ENCODE data around the gene RPS6KA2. TPM values are rescaled to one million over a fixed set of nuclear protein-coding genes. Genes with fewer than 3 reads are reported as not detected.

RPS6KA2 gene
- polyA plus RNA-seq, 1 experiment = 70.9 TPM

DNA sequence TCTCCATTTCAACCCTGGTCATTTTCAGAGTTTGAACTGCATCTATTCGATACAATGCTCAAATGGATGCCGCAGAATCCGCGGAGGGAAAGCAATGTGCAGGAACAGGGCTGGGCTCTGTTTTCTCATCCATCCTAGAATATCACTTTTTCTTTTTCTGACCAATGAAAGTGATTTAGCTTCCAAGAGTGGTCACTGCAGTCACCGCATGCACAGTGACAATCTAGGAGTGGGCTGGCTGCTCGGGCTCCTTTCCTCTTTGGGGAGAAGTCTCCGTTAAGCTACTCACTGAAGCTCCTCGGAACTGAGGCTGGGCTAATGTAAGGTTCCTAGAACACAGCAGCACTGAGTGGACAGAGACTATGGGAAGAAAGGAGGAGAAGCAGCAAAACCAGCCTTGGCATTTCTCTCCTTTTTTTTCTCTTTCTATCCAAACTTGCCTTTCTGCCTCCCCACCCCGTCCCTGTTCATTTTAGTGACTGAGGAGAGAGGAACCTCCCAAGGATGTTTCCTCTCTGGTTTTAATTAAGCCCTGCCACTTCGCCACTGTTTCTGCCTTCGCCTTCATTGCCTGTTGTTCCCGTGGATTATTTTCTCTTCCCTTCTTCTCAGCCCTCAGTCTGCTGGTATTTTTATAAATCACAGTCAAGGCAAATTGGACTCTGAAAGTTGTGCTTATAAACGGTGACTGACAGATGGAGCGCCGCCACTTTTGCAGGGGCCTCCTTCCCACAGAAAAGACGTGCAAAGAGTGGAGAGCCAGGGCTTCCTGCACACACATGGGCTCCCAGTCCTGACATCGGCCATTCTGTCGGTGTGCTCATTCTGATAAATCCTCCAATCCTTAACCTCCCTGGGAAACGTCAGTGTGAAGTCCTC, 81.7 kb downstream of the RPS6KA2 start:
- no peak for DNase-seq (ENCODE audit: low read depth, low spot score)
- CTCF ChIA-PET = no interaction called here
- Histone ChIP-seq H3K27me3 (ENCODE audit: control insufficient read depth, insufficient read depth, low read length) (no peaks in the 10 kb centered on the region), H3K9me3 (ENCODE audit: control insufficient read depth, insufficient read depth, low read length) (no peaks in the 10 kb centered on the region; the same call in none of the 2 replicates), H3K27ac (ENCODE audit: low read depth, low read length) (no peak overlapping the region), H3K4me3 (ENCODE audit: low read depth, low read length) (no peak overlapping the region)
- POLR2A ChIA-PET = no interaction called here
- no peak for TF ChIP-seq CTCF (IDR thresholded peaks at IDR 0.05; ENCODE audit: low read depth, low read length)

- CTCF ChIA-PET = no interaction called here
- POLR2A ChIA-PET = no interaction called here
- Histone ChIP-seq H3K27ac (ENCODE audit: low read depth, low read length) (no peak overlapping the region), H3K27me3 (ENCODE audit: control insufficient read depth, insufficient read depth, low read length) (no peaks in the 10 kb centered on the region), H3K9me3 (ENCODE audit: control insufficient read depth, insufficient read depth, low read length) (no peaks in the 10 kb centered on the region; the same call in 1 of the 2 replicates), H3K4me3 (ENCODE audit: low read depth, low read length) (no peak overlapping the region)
- no peak for TF ChIP-seq CTCF (IDR thresholded peaks at IDR 0.05; ENCODE audit: low read depth, low read length)
- DNase-seq (ENCODE audit: low read depth, low spot score) = no peak
These were observed 82.8 kb downstream of the RPS6KA2 start for GRCh38 chr6:166544296-166544605.

- CTCF ChIA-PET = no interaction called here
- POLR2A ChIA-PET = no interaction called here
- H3K27me3 ChIP-seq (ENCODE audit: control insufficient read depth, insufficient read depth, low read length) = no peaks in the 10 kb centered on the region
- H3K9me3 ChIP-seq (ENCODE audit: control insufficient read depth, insufficient read depth, low read length) = no peaks in the 10 kb centered on the region; the same call in 1 of the 2 replicates
- H3K4me3 ChIP-seq (ENCODE audit: low read depth, low read length) = no peak overlapping the region
- no peak for DNase-seq (ENCODE audit: low read depth, low spot score)
- no peak overlapping the region for H3K27ac ChIP-seq (ENCODE audit: low read depth, low read length)
- no peak for TF ChIP-seq CTCF (IDR thresholded peaks at IDR 0.05; ENCODE audit: low read depth, low read length)
These were observed 83.3 kb downstream of the RPS6KA2 start for GRCh38 chr6:166543603-166544295.

DNA sequence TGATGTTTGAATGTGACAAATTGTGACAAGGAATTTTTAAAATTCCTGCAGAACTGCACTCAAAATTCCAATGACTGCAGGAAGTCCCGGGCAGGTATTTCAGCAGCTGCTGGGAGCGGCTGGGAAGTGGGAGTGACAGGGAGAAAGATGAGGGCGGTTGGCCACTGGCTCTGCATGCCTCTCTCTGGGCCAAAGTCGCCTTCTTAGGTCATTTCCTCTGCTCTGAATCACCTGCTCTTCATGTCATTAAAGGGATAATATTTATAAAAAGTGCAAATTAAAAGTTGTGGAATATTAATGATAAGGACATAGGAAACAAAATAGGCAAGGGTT, 84.5 kb downstream of the RPS6KA2 start:
- ChIA-PET CTCF (no interaction called here), POLR2A (no interaction called here)
- no peaks in the 10 kb centered on the region for H3K27me3 ChIP-seq (ENCODE audit: control insufficient read depth, insufficient read depth, low read length)
- no peak overlapping the region for H3K4me3 ChIP-seq (ENCODE audit: low read depth, low read length)
- H3K27ac ChIP-seq (ENCODE audit: low read depth, low read length) = no peak overlapping the region
- no peak for TF ChIP-seq CTCF (IDR thresholded peaks at IDR 0.05; ENCODE audit: low read depth, low read length)
- H3K9me3 ChIP-seq (ENCODE audit: control insufficient read depth, insufficient read depth, low read length) = no peaks in the 10 kb centered on the region; the same call in 1 of the 2 replicates
- no peak for DNase-seq (ENCODE audit: low read depth, low spot score)

- Histone ChIP-seq H3K9me3 (ENCODE audit: control insufficient read depth, insufficient read depth, low read length) (no peaks in the 10 kb centered on the region; the same call in 1 of the 2 replicates), H3K27ac (ENCODE audit: low read depth, low read length) (no peak overlapping the region), H3K4me3 (ENCODE audit: low read depth, low read length) (no peak overlapping the region), H3K27me3 (ENCODE audit: control insufficient read depth, insufficient read depth, low read length) (no peaks in the 10 kb centered on the region)
- no peak for TF ChIP-seq CTCF (IDR thresholded peaks at IDR 0.05; ENCODE audit: low read depth, low read length)
- ChIA-PET CTCF (no interaction called here), POLR2A (no interaction called here)
- no peak for DNase-seq (ENCODE audit: low read depth, low spot score)
These were observed 85.0 kb downstream of the RPS6KA2 start for GRCh38 chr6:166541876-166542579.

Data from AG04450 (cell line).